Endodermal cell (in vitro differentiated cells): ENCODE measurements around the gene CREG2. TPM values are rescaled to one million over a fixed set of nuclear protein-coding genes. Genes with fewer than 3 reads are reported as not detected.

Experiments
- DNase-seq: peaks from one replicate; pipeline ENCODE4 v3.0.0-alpha.2; 2017
- H3K27ac ChIP-seq: 2 replicates; pipeline ENCODE4 v1.5.1; 2013; ENCODE audit warnings: mild to moderate bottlenecking, low read depth, low read length, moderate library complexity
- H3K27me3 ChIP-seq: 2 replicates; pipeline ENCODE4 v1.6.1; 2013; ENCODE audit warnings: mild to moderate bottlenecking, low read length, moderate library complexity; ENCODE audit not compliant: insufficient read depth, control insufficient read depth, poor library complexity, severe bottlenecking
- H3K36me3 ChIP-seq: 2 replicates; pipeline ENCODE4 v1.7.0; 2013; ENCODE audit warnings: mild to moderate bottlenecking, low read length, moderate library complexity; ENCODE audit not compliant: control insufficient read depth, insufficient read depth
- H3K4me1 ChIP-seq: one replicate; pipeline ENCODE4 v1.7.0; 2013; ENCODE audit warnings: low read length; ENCODE audit not compliant: control insufficient read depth, insufficient read depth
- H3K4me3 ChIP-seq: 2 replicates; pipeline ENCODE4 v1.5.1; 2013; ENCODE audit warnings: mild to moderate bottlenecking, low read length, moderate library complexity
- H3K9ac ChIP-seq: 2 replicates; pipeline ENCODE4 v1.6.1; 2013; ENCODE audit warnings: mild to moderate bottlenecking, low read length, moderate library complexity; ENCODE audit not compliant: poor library complexity, severe bottlenecking; ENCODE audit errors: extremely low read depth
- H3K9me3 ChIP-seq: 2 replicates; pipeline ENCODE4 v1.6.1; 2013; ENCODE audit warnings: mild to moderate bottlenecking, low read length, moderate library complexity; ENCODE audit not compliant: control insufficient read depth
- H3K27ac Mint-ChIP-seq: 2 replicates; pipeline ENCODE4 v1.8.0; 2020; ENCODE audit warnings: mixed read lengths
- H3K27me3 Mint-ChIP-seq: 2 replicates; pipeline ENCODE4 v1.8.0; 2021; ENCODE audit warnings: mild to moderate bottlenecking, mixed read lengths; ENCODE audit not compliant: insufficient read depth
- H3K36me3 Mint-ChIP-seq: 2 replicates; pipeline ENCODE4 v1.8.0; 2020; ENCODE audit warnings: low read depth, mixed read lengths
- H3K4me1 Mint-ChIP-seq: 2 replicates; pipeline ENCODE4 v1.8.0; 2020; ENCODE audit warnings: mixed read lengths
- H3K4me3 Mint-ChIP-seq: 2 replicates; pipeline ENCODE4 v1.8.0; 2020; ENCODE audit warnings: mild to moderate bottlenecking, moderate library complexity, mixed read lengths
- H3K9me3 Mint-ChIP-seq: 2 replicates; pipeline ENCODE4 v1.8.0; 2020; ENCODE audit warnings: mild to moderate bottlenecking, mixed read lengths
- CTCF ChIP-seq: fragments of 200-600 bp; sonication (generic); conservative IDR thresholded peaks from 2 replicates; pipeline ENCODE4 v1.5.0; 2021; ENCODE audit warnings: antibody characterized with exemption, mild to moderate bottlenecking
- WGBS, 2 experiments: methylation state at CpG; one replicate each; pipeline versions ENCODE4 v1.1.5 to v1.1.7; 2013; ENCODE audit warnings: missing lambda C conversion rate in 2 of 2, mixed read lengths in 1 of 2; ENCODE audit not compliant: insufficient coverage in 1 of 2, insufficient read length in 1 of 2; 5-methylcytosine and 5-hydroxymethylcytosine counted together
- total RNA-seq, 2 donors: library from RNA; stranded (reverse); fragmentation: NEBNext Ultra II Directional in 1 of 2; extraction: Animal tissue kit (Norgen Biotek cat#: 25700) in 1 of 2; gene quantifications; 2 replicates in 1 of 2; 3 replicates in 1 of 2; pipeline ENCODE4 v1.2.1, GENCODE V29; 2021

CREG2 gene
- total RNA-seq, 2 donors from 2014 or later: 0.13 TPM; not detected in 1

GRCh38 chr2:101360232-101360631 lies 27.1 kb downstream of the CREG2 start:
- no peak overlapping the region for H3K4me3 Mint-ChIP-seq
- H3K4me1 ChIP-seq: peaks cover 7% of the 10 kb centered on the region
- H3K27ac ChIP-seq: no peak overlapping the region
- WGBS, 2 experiments: 67% methylated on average over 4 of the region's 4 CpGs; no CpG with 5 or more reads in 1 of the 2 experiments
- H3K9ac ChIP-seq: no peak overlapping the region
- TF ChIP-seq CTCF: no peak
- no peaks in the 10 kb centered on the region for H3K36me3 ChIP-seq
- peaks cover 34% of the 10 kb centered on the region for H3K27me3 ChIP-seq
- peaks cover 18% of the 10 kb centered on the region for H3K4me1 Mint-ChIP-seq
- no peaks in the 10 kb centered on the region for H3K9me3 ChIP-seq
- H3K4me3 ChIP-seq: no peak overlapping the region
- peaks cover 62% of the 10 kb centered on the region for H3K27me3 Mint-ChIP-seq
- H3K9me3 Mint-ChIP-seq: no peaks in the 10 kb centered on the region
- H3K36me3 Mint-ChIP-seq: no peaks in the 10 kb centered on the region
- DNase-seq: no peak
- H3K27ac Mint-ChIP-seq: no peak overlapping the region

- no peak overlapping the region for H3K4me3 ChIP-seq
- H3K27ac ChIP-seq: no peak overlapping the region
Measured at GRCh38 chr2:101359410-101359954, 27.8 kb downstream of the CREG2 start.

GRCh38 chr2:101357376-101357775 lies 29.9 kb downstream of the CREG2 start:
- Histone ChIP-seq H3K27me3 (peaks cover 10% of the 10 kb centered on the region), H3K27ac (no peak overlapping the region), H3K36me3 (no peaks in the 10 kb centered on the region), H3K4me3 (no peak overlapping the region), H3K9me3 (no peaks in the 10 kb centered on the region), H3K9ac (no peak overlapping the region), H3K4me1 (peaks cover 7% of the 10 kb centered on the region)
- H3K27me3 Mint-ChIP-seq: peaks cover 43% of the 10 kb centered on the region
- H3K4me1 Mint-ChIP-seq: peaks cover 18% of the 10 kb centered on the region
- H3K27ac Mint-ChIP-seq: no peak overlapping the region
- H3K36me3 Mint-ChIP-seq: no peaks in the 10 kb centered on the region
- no peak for DNase-seq
- no peak overlapping the region for H3K4me3 Mint-ChIP-seq
- H3K9me3 Mint-ChIP-seq: no peaks in the 10 kb centered on the region
- no peak for TF ChIP-seq CTCF

More at GRCh38 chr2:101359410-101359954, 27.8 kb downstream of the CREG2 start:
- no peak for TF ChIP-seq CTCF
- H3K36me3 Mint-ChIP-seq: no peaks in the 10 kb centered on the region
- no peak overlapping the region for H3K4me3 Mint-ChIP-seq
- peaks cover 62% of the 10 kb centered on the region for H3K27me3 Mint-ChIP-seq
- Histone ChIP-seq H3K27me3 (peaks cover 27% of the 10 kb centered on the region), H3K4me1 (peaks cover 7% of the 10 kb centered on the region), H3K9ac (no peak overlapping the region), H3K9me3 (no peaks in the 10 kb centered on the region), H3K36me3 (no peaks in the 10 kb centered on the region)
- DNase-seq: no peak
- H3K4me1 Mint-ChIP-seq: peaks cover 18% of the 10 kb centered on the region
- no peak overlapping the region for H3K27ac Mint-ChIP-seq
- WGBS, 2 experiments: 93 to 96% methylated on average over 5 to 7 of the region's 7 CpGs
- H3K9me3 Mint-ChIP-seq: no peaks in the 10 kb centered on the region
